Colonic mucosa (tissue), 4 donors: ENCODE measurements around the gene CHCHD3. TPM values are rescaled to one million over a fixed set of nuclear protein-coding genes. Genes with fewer than 3 reads are reported as not detected.

Experiments
- DNase-seq: peaks from one replicate; pipeline ENCODE4 v3.0.0-alpha.2; 2020
- H3K27ac ChIP-seq: fragments of 200-600 bp; one replicate; pipeline ENCODE4 v1.8.0; 2021
- H3K27me3 ChIP-seq: fragments of 200-600 bp; one replicate; pipeline ENCODE4 v1.8.0; 2021
- H3K36me3 ChIP-seq: fragments of 200-600 bp; one replicate; pipeline ENCODE4 v1.8.0; 2021
- H3K4me1 ChIP-seq: fragments of 200-600 bp; one replicate; pipeline ENCODE4 v1.8.0; 2021; ENCODE audit warnings: mild to moderate bottlenecking
- H3K4me3 ChIP-seq: fragments of 200-600 bp; one replicate; pipeline ENCODE4 v1.8.0; 2021
- H3K9ac ChIP-seq, 2 donors: one replicate each; pipeline ENCODE4 v1.7.0; 2013; ENCODE audit warnings: control low read depth in 2 of 2, low read depth in 2 of 2, low read length in 2 of 2
- H3K9me3 ChIP-seq: fragments of 200-600 bp; one replicate; pipeline ENCODE4 v1.8.0; 2021
- intact Hi-C: fragments of 100-400 bp; cut with DNase I; formaldehyde crosslinking; loops from one replicate; pipeline ENCODE4 v1.14.1; 2022
- total RNA-seq, 2 donors: library from RNA; stranded (reverse); fragmentation: NEBNext Ultra II Directional in 1 of 2; extraction: Animal tissue kit (Norgen Biotek cat#: 25700) in 1 of 2; gene quantifications; one replicate each; pipeline ENCODE4 v1.2.1, GENCODE V29; 2021
- TF ChIP-seq, protein P1 (sequence below): fragments of 200-600 bp; IDR thresholded peaks from one replicate; pipeline ENCODE4 v1.8.0; 2022; ENCODE audit warnings: antibody characterized with exemption, mild to moderate bottlenecking
- donor health status: healthy.
- donor health status: DM: no; HTN: no; CAD: no.
- donor health status: DM: no; HTN: no; CAD: no.

The CHCHD3 gene
- total RNA-seq, 2 donors from 2014 or later: 81.5 to 112 TPM

DNA sequence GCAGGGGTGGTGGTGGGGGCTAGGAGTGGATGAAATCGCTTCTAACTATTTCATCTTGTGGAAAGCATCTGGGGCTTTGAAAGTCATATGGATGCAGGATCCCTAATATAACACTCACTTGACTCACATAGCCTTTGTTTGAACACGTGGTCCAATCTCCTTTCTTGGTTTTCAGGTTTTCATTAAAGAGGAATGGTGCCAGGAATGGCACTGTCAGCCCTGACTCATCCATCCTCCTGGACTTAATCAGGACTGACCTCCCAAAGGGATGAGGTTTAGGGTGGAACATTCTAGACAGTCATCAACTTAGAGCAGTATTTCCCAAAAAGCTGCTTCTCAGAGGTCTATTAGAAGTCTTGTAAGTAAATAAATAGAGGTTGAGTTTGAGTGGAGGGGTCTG is 343.6 kb downstream of the CHCHD3 start:
- Histone ChIP-seq H3K4me1 (no peaks in the 10 kb centered on the region), H3K9ac (no peak overlapping the region), H3K36me3 (no peaks in the 10 kb centered on the region), H3K27ac (no peak overlapping the region), H3K4me3 (no peak overlapping the region), H3K27me3 (no peaks in the 10 kb centered on the region), H3K9me3 (no peaks in the 10 kb centered on the region)
- intact Hi-C loops: no loop called here
- TF ChIP-seq, protein P1, sequence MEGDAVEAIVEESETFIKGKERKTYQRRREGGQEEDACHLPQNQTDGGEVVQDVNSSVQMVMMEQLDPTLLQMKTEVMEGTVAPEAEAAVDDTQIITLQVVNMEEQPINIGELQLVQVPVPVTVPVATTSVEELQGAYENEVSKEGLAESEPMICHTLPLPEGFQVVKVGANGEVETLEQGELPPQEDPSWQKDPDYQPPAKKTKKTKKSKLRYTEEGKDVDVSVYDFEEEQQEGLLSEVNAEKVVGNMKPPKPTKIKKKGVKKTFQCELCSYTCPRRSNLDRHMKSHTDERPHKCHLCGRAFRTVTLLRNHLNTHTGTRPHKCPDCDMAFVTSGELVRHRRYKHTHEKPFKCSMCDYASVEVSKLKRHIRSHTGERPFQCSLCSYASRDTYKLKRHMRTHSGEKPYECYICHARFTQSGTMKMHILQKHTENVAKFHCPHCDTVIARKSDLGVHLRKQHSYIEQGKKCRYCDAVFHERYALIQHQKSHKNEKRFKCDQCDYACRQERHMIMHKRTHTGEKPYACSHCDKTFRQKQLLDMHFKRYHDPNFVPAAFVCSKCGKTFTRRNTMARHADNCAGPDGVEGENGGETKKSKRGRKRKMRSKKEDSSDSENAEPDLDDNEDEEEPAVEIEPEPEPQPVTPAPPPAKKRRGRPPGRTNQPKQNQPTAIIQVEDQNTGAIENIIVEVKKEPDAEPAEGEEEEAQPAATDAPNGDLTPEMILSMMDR: no peak
- no peak for DNase-seq

DNA sequence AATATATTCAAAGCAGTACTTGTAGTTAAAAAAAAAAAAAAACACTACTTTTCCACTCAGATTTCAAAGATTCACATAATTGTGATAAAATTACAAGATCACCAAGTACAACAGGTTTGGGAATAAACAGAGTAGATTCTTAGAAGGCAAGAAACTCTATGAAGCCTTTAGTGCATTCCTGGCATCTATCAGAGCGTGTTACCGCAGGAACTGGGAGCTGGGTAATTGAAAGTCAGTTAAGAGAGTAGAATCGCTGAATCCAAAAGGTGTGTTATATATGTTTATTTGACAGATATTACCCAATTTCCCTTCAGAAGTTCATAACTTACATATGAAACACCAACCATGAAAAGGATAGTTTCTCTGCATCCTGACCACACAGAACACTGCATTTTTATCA is 346.4 kb downstream of the CHCHD3 start:
- Histone ChIP-seq H3K9ac (no peak overlapping the region), H3K36me3 (no peaks in the 10 kb centered on the region), H3K4me3 (no peak overlapping the region), H3K27me3 (no peaks in the 10 kb centered on the region), H3K4me1 (no peaks in the 10 kb centered on the region), H3K27ac (no peak overlapping the region), H3K9me3 (no peaks in the 10 kb centered on the region)
- intact Hi-C loops: no loop called here
- TF ChIP-seq, protein P1: no peak
- no peak for DNase-seq

Other genes starting within 250 kb of the CHCHD3 start
- gene EXOC4, start 171.0 kb upstream of the CHCHD3 start, total RNA-seq: 10 to 100 TPM; 61.1 to 73.3 TPM